SK-N-SH (cell line): ENCODE data around the gene CDH4.

Experiments used
- CHD2 ChIP-seq: fragments of 150-350 bp; IDR thresholded peaks from 2 replicates; pipeline ENCODE4 v1.6.1; 2018; ENCODE audit warnings: low read length; ENCODE audit not compliant: partially characterized antibody
- CTCF ChIP-seq: fragments of 200-600 bp; sonication (generic); IDR thresholded peaks from 2 replicates; pipeline ENCODE4 v1.6.1; 2017; ENCODE audit warnings: antibody characterized with exemption, mild to moderate bottlenecking, moderate library complexity
- EP300 ChIP-seq, 2 experiments: IDR thresholded peaks; 2 replicates each; pipeline versions ENCODE4 v1.4.0 to v1.6.1; 2012; ENCODE audit warnings: borderline replicate concordance in 1 of 2, low read depth in 1 of 2, low read length in 1 of 2
- EZH2phosphoT487 ChIP-seq: fragments of 200-600 bp; sonication (generic); IDR thresholded peaks from 2 replicates; pipeline ENCODE4 v1.6.1; 2017; ENCODE audit warnings: low read depth, mixed run types, mild to moderate bottlenecking, antibody characterized with exemption, moderate library complexity, borderline replicate concordance
- FOSL2 ChIP-seq: IDR thresholded peaks from 2 replicates; pipeline ENCODE4 v1.4.0; 2012; ENCODE audit warnings: low read depth, mild to moderate bottlenecking, moderate library complexity, borderline replicate concordance
- FOXJ3 ChIP-seq: sonication (generic); formaldehyde crosslinking; IDR thresholded peaks from 2 replicates; pipeline ENCODE4 v1.5.1; 2020; ENCODE audit warnings: mild to moderate bottlenecking, missing genetic modification reagents
- MXI1 ChIP-seq: IDR thresholded peaks from 2 replicates; pipeline ENCODE4 v1.6.1; 2012; ENCODE audit warnings: mild to moderate bottlenecking, low read depth, low read length, improper control_type of control experiment
- POLR2AphosphoS5 ChIP-seq: IDR thresholded peaks from 2 replicates; pipeline ENCODE4 v1.6.1; 2012; ENCODE audit warnings: low read depth, low read length
- RAD21 ChIP-seq: IDR thresholded peaks from 2 replicates; pipeline ENCODE4 v1.6.1; 2012; ENCODE audit warnings: mild to moderate bottlenecking, low read length
- RFX5 ChIP-seq: IDR thresholded peaks from 2 replicates; pipeline ENCODE4 v1.6.1; 2012; ENCODE audit warnings: mild to moderate bottlenecking, improper control_type of control experiment, low read length
- SMC3 ChIP-seq: IDR thresholded peaks from 2 replicates; pipeline ENCODE4 v1.6.1; 2012; ENCODE audit warnings: low read depth, low read length, improper control_type of control experiment
- TEAD4 ChIP-seq: IDR thresholded peaks from 2 replicates; pipeline ENCODE4 v1.4.0; 2012; ENCODE audit warnings: mild to moderate bottlenecking, borderline replicate concordance; ENCODE audit not compliant: insufficient read depth
- YY1 ChIP-seq: IDR thresholded peaks from 2 replicates; pipeline ENCODE4 v1.4.0; 2012; ENCODE audit warnings: low read depth, mild to moderate bottlenecking
- TF ChIP-seq, protein P1 (sequence below): IDR thresholded peaks from 2 replicates; pipeline ENCODE4 v1.4.0; 2012; ENCODE audit warnings: low read depth

DNA sequence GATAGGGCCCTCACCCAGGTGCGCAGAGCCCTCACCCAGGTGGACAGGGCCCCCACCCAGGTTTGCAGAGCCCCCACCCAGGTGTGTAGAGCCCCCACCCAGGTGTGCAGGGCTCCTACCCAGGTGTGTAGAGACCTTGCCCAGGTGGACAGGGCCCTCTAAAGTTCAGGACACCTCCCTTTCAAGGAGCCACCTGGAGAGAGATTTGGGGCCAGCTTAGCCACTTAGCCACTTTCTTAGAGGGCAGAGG, 533.4 kb downstream of the CDH4 start:
- no peak for TF ChIP-seq EZH2phosphoT487
- TF ChIP-seq EP300 (IDR thresholded peaks at IDR 0.05; ENCODE audit: borderline replicate concordance in 1 of 2, low read depth in 1 of 2, low read length in 1 of 2), result no peak
- TF ChIP-seq CTCF, result no peak
- TF ChIP-seq POLR2AphosphoS5, result no peak
- no peak for TF ChIP-seq TEAD4
- TF ChIP-seq, protein P1, sequence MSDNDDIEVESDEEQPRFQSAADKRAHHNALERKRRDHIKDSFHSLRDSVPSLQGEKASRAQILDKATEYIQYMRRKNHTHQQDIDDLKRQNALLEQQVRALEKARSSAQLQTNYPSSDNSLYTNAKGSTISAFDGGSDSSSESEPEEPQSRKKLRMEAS, result no peak
- no peak for TF ChIP-seq RAD21
- TF ChIP-seq CHD2, result no peak
- no peak for TF ChIP-seq FOSL2
- TF ChIP-seq RFX5, result no peak
- no peak for TF ChIP-seq YY1
- TF ChIP-seq MXI1, result no peak
- TF ChIP-seq SMC3, result no peak
- no peak for TF ChIP-seq FOXJ3 (CRISPR knock-in tag)
